KMS-11 (cell line): ENCODE measurements around the gene SRPRB.

Experiments used
- H2AFZ ChIP-seq: fragments of 200-600 bp; sonication (generic); 2 replicates; pipeline ENCODE4 v1.6.1; 2016; ENCODE audit warnings: antibody characterized with exemption, mixed run types, low read depth
- H3K27ac ChIP-seq: fragments of 200-600 bp; sonication (generic); 2 replicates; pipeline ENCODE4 v1.6.1; 2016; ENCODE audit warnings: mild to moderate bottlenecking, mixed run types
- H3K27me3 ChIP-seq: fragments of 200-600 bp; sonication (generic); 2 replicates; pipeline ENCODE4 v1.6.1; 2017; ENCODE audit warnings: mild to moderate bottlenecking, low read depth, mixed run types, moderate library complexity; ENCODE audit not compliant: insufficient read depth
- H3K36me3 ChIP-seq: fragments of 200-600 bp; sonication (generic); 2 replicates; pipeline ENCODE4 v1.6.1; 2017; ENCODE audit warnings: mild to moderate bottlenecking, mixed run types; ENCODE audit not compliant: insufficient read depth
- H3K4me1 ChIP-seq: fragments of 200-600 bp; sonication (generic); 2 replicates; pipeline ENCODE4 v1.6.1; 2016; ENCODE audit warnings: mild to moderate bottlenecking, low read depth, mixed run types; ENCODE audit not compliant: poor library complexity, severe bottlenecking
- H3K4me2 ChIP-seq: fragments of 200-600 bp; sonication (generic); 2 replicates; pipeline ENCODE4 v1.7.0; 2016; ENCODE audit warnings: mild to moderate bottlenecking, mixed run types
- H3K4me3 ChIP-seq: fragments of 200-600 bp; sonication (generic); IDR thresholded peaks from 2 replicates; pipeline ENCODE4 v1.6.1; 2017; ENCODE audit warnings: low read depth, low read length, mixed read lengths; ENCODE audit not compliant: insufficient read depth
- H3K79me2 ChIP-seq: fragments of 200-600 bp; sonication (generic); 2 replicates; pipeline ENCODE4 v1.6.1; 2016; ENCODE audit warnings: low read depth, mixed run types; ENCODE audit not compliant: insufficient read depth
- H3K9ac ChIP-seq: fragments of 200-600 bp; sonication (generic); 2 replicates; pipeline ENCODE4 v1.6.1; 2016; ENCODE audit warnings: mild to moderate bottlenecking, mixed run types
- H4K20me1 ChIP-seq: fragments of 200-600 bp; sonication (generic); 2 replicates; pipeline ENCODE4 v1.6.1; 2016; ENCODE audit warnings: mild to moderate bottlenecking, mixed run types; ENCODE audit not compliant: insufficient read depth
- TF ChIP-seq, protein P1 (sequence below): fragments of 200-600 bp; sonication (generic); conservative IDR thresholded peaks from 2 replicates; pipeline ENCODE4 v1.6.1; 2017; ENCODE audit warnings: low read depth, mild to moderate bottlenecking, antibody characterized with exemption, low read length, moderate library complexity, mixed read lengths

SRPRB gene

DNA sequence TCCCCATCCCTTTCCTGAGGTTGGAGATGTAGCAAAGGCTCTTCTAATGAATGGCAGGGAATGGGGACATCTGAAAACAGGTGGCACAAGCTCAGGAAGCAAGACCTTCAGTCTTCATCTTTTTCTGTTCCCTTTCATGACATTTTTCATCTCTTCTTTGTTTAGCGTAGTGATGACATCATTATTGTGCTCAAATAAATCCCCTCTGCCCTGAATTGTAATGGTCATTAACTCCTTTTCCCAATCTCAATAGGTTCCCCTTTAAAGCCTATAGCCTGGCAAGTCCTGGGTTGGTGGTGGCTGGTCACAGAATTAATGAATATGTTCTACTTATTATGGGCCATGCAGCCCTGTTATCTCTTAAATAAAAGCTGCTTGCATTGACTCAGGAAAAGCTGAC, 38.0 kb upstream of the SRPRB start:
- no peak overlapping the region for H2AFZ ChIP-seq
- no peak overlapping the region for H3K9ac ChIP-seq
- H3K4me3 ChIP-seq = no peak overlapping the region
- H3K36me3 ChIP-seq = no peaks in the 10 kb centered on the region
- no peaks in the 10 kb centered on the region for H3K27me3 ChIP-seq
- no peaks in the 10 kb centered on the region for H4K20me1 ChIP-seq
- TF ChIP-seq, protein P1, sequence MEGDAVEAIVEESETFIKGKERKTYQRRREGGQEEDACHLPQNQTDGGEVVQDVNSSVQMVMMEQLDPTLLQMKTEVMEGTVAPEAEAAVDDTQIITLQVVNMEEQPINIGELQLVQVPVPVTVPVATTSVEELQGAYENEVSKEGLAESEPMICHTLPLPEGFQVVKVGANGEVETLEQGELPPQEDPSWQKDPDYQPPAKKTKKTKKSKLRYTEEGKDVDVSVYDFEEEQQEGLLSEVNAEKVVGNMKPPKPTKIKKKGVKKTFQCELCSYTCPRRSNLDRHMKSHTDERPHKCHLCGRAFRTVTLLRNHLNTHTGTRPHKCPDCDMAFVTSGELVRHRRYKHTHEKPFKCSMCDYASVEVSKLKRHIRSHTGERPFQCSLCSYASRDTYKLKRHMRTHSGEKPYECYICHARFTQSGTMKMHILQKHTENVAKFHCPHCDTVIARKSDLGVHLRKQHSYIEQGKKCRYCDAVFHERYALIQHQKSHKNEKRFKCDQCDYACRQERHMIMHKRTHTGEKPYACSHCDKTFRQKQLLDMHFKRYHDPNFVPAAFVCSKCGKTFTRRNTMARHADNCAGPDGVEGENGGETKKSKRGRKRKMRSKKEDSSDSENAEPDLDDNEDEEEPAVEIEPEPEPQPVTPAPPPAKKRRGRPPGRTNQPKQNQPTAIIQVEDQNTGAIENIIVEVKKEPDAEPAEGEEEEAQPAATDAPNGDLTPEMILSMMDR = no peak
- no peaks in the 10 kb centered on the region for H3K79me2 ChIP-seq
- H3K4me2 ChIP-seq = no peak overlapping the region
- H3K27ac ChIP-seq = no peak overlapping the region
- no peaks in the 10 kb centered on the region for H3K4me1 ChIP-seq

DNA sequence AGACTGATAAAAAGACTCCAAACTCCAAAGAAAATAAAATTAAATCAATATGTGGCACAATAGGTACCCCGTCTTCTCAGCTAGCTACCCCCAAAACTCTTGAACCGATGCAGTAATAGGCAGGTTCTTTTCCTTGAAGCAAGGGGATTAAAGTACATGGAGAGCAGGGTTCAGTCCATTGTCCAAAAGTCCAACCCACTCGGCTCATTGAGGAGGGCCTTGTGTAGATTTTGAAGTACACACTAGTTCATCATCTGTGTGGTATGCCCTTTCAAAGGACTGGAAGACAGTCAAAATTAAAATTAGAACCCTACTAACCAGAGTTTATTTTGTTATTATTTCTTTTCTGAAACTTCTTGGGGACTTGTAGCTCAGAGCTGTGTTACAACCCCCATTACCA, 36.1 kb upstream of the SRPRB start:
- no peaks in the 10 kb centered on the region for H3K36me3 ChIP-seq
- H3K9ac ChIP-seq = no peak overlapping the region
- TF ChIP-seq, protein P1 = no peak
- H3K79me2 ChIP-seq = no peaks in the 10 kb centered on the region
- no peaks in the 10 kb centered on the region for H4K20me1 ChIP-seq
- H3K4me3 ChIP-seq = no peak overlapping the region
- no peaks in the 10 kb centered on the region for H3K27me3 ChIP-seq
- H3K27ac ChIP-seq = no peak overlapping the region
- no peak overlapping the region for H2AFZ ChIP-seq
- no peak overlapping the region for H3K4me2 ChIP-seq
- no peaks in the 10 kb centered on the region for H3K4me1 ChIP-seq

DNA sequence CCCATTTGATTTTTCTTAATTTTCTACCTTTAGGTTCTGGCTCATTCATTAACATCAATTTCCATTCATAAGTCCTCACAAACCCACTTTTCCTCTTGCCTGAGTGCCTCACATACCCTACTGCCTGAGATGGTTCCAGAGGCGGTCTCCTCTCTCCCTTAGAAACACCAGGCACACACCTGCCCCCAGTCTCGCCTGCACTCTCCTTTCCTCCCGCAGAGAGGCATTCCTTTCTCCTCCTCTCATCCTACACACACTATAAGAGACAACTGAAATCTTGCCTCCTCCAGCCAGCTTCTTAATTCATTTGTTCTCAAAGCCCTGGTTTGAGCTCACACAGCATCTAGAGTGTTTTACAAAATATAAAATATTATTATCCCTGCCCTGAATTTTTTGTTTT, 31.9 kb upstream of the SRPRB start:
- Histone ChIP-seq H3K4me2 (no peak overlapping the region), H3K27ac (no peak overlapping the region), H3K4me3 (no peak overlapping the region), H3K9ac (no peak overlapping the region), H4K20me1 (no peaks in the 10 kb centered on the region), H2AFZ (no peak overlapping the region), H3K79me2 (no peaks in the 10 kb centered on the region), H3K36me3 (no peaks in the 10 kb centered on the region), H3K27me3 (no peaks in the 10 kb centered on the region), H3K4me1 (no peaks in the 10 kb centered on the region)
- TF ChIP-seq, protein P1 = no peak

DNA sequence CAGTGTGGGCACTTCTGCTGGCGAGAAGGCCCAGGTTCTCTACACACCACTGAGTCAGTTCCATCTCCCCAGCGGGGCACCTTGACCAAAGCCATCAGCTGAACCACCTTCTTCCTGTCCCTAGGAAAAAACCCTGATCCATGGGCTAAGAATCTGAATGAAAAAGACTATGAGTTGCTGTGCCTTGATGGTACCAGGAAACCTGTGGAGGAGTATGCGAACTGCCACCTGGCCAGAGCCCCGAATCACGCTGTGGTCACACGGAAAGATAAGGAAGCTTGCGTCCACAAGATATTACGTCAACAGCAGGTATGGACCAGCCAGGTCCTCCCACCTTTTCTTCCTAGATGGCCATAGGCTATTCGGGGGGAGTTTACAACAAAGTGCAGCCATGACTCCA, 30.3 kb upstream of the SRPRB start:
- Histone ChIP-seq H3K4me1 (no peaks in the 10 kb centered on the region), H3K36me3 (no peaks in the 10 kb centered on the region), H3K4me2 (no peak overlapping the region), H3K27me3 (no peaks in the 10 kb centered on the region), H4K20me1 (no peaks in the 10 kb centered on the region), H2AFZ (no peak overlapping the region), H3K27ac (no peak overlapping the region), H3K4me3 (no peak overlapping the region), H3K9ac (no peak overlapping the region), H3K79me2 (no peaks in the 10 kb centered on the region)
- TF ChIP-seq, protein P1 = no peak

DNA sequence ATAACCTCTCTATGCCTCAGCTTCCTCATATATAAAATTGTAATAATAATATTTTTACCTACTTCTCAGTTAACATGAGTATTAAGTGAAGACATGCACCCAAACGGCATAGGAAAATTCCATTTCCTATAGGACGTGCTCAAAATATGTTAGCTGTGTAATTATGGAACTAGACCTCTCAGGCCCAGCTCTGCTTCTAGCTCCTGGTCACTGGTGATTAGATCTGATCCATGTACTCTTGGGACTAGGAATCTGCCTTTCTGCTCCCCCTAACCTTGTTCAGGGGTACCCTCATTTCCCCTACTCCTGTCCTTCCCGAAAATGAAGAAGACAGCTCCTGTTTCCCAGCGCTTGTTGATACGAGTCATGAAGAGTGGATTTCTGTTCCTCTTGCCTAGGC, 29.8 kb upstream of the SRPRB start:
- Histone ChIP-seq H3K27ac (no peak overlapping the region), H3K79me2 (no peaks in the 10 kb centered on the region), H3K4me3 (no peak overlapping the region), H2AFZ (no peak overlapping the region), H3K4me1 (no peaks in the 10 kb centered on the region), H3K9ac (no peak overlapping the region), H3K36me3 (no peaks in the 10 kb centered on the region), H4K20me1 (no peaks in the 10 kb centered on the region), H3K27me3 (no peaks in the 10 kb centered on the region), H3K4me2 (no peak overlapping the region)
- TF ChIP-seq, protein P1 = no peak
